Ascending aorta (tissue), 2 donors: ENCODE measurements around the gene MNX1. TPM values are rescaled to one million over a fixed set of nuclear protein-coding genes. Genes with fewer than 3 reads are reported as not detected.

ENCODE experiments used
- DNase-seq, 2 donors: peaks; one replicate each; pipeline ENCODE4 v3.0.0-alpha.2; 2019; ENCODE audit warnings: low spot score in 2 of 2
- H3K27ac ChIP-seq, 2 donors: fragments of 200-600 bp; sonication (generic); one replicate each; pipeline ENCODE4 v1.5.1; 2016 to 2017; ENCODE audit warnings: mild to moderate bottlenecking in 1 of 2
- H3K27me3 ChIP-seq: fragments of 200-600 bp; sonication (generic); one replicate; pipeline ENCODE4 v1.5.1; 2017
- H3K36me3 ChIP-seq, 2 donors: fragments of 200-600 bp; sonication (generic); one replicate each; pipeline ENCODE4 v1.5.1; 2016
- H3K4me1 ChIP-seq, 2 donors: fragments of 200-600 bp; sonication (generic); one replicate each; pipeline ENCODE4 v1.5.1; 2016 to 2017; ENCODE audit warnings: mild to moderate bottlenecking in 1 of 2
- H3K4me3 ChIP-seq, 2 donors: fragments of 200-600 bp; sonication (generic); one replicate each; pipeline ENCODE4 v1.5.1; 2016 to 2017; ENCODE audit warnings: mild to moderate bottlenecking in 1 of 2
- H3K9me3 ChIP-seq, 2 donors: fragments of 200-600 bp; sonication (generic); one replicate each; pipeline ENCODE4 v1.5.1; 2016
- intact Hi-C: fragments of 100-400 bp; cut with DNase I; formaldehyde crosslinking; loops from one replicate; pipeline ENCODE4 v1.15.1; 2023
- total RNA-seq: library from RNA; depleted of rRNA; stranded (reverse); fragments of >200 nt; gene quantifications from one replicate; pipeline ENCODE4 v1.1.0, GENCODE V29; 2016
- TF ChIP-seq, protein P1 (sequence below), 3 experiments: fragments of 200-600 bp in 2 of 3; fragments of 450-650 bp in 1 of 3; sonication (generic) in 2 of 3; IDR thresholded peaks; one replicate each; pipeline ENCODE4 v1.5.1; 2016 to 2019; ENCODE audit warnings: antibody characterized with exemption in 3 of 3, mild to moderate bottlenecking in 1 of 3, moderate library complexity in 1 of 3

MNX1 gene
- total RNA-seq, 1 donor from 2014 or later: not detected

DNA sequence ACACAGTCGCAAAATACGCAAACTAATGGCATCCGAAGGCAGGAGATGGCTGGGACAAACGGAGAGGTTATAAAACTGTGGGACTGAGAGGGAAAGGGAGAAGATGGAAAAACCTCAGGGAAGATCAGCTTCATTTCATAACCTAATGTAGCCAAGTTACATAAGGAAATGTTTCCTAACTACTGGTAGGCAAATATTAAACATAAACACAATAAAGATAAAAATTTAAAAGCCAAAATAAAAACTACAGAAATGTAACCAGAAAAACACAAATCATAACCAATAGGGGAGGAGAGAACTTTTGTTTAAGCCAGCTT, 13.1 kb upstream of the MNX1 start:
- DNase-seq: no peak
- Histone ChIP-seq H3K4me1 (peaks cover 0 to 5% of the 10 kb centered on the region in 2 donors), H3K27me3 (peaks cover 12% of the 10 kb centered on the region), H3K27ac (no peak overlapping the region), H3K36me3 (no peaks in the 10 kb centered on the region), H3K4me3 (no peak overlapping the region), H3K9me3 (no peaks in the 10 kb centered on the region)
- intact Hi-C loops: no loop called here
- TF ChIP-seq, protein P1, sequence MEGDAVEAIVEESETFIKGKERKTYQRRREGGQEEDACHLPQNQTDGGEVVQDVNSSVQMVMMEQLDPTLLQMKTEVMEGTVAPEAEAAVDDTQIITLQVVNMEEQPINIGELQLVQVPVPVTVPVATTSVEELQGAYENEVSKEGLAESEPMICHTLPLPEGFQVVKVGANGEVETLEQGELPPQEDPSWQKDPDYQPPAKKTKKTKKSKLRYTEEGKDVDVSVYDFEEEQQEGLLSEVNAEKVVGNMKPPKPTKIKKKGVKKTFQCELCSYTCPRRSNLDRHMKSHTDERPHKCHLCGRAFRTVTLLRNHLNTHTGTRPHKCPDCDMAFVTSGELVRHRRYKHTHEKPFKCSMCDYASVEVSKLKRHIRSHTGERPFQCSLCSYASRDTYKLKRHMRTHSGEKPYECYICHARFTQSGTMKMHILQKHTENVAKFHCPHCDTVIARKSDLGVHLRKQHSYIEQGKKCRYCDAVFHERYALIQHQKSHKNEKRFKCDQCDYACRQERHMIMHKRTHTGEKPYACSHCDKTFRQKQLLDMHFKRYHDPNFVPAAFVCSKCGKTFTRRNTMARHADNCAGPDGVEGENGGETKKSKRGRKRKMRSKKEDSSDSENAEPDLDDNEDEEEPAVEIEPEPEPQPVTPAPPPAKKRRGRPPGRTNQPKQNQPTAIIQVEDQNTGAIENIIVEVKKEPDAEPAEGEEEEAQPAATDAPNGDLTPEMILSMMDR (IDR thresholded peaks at IDR 0.05): no peak

DNA sequence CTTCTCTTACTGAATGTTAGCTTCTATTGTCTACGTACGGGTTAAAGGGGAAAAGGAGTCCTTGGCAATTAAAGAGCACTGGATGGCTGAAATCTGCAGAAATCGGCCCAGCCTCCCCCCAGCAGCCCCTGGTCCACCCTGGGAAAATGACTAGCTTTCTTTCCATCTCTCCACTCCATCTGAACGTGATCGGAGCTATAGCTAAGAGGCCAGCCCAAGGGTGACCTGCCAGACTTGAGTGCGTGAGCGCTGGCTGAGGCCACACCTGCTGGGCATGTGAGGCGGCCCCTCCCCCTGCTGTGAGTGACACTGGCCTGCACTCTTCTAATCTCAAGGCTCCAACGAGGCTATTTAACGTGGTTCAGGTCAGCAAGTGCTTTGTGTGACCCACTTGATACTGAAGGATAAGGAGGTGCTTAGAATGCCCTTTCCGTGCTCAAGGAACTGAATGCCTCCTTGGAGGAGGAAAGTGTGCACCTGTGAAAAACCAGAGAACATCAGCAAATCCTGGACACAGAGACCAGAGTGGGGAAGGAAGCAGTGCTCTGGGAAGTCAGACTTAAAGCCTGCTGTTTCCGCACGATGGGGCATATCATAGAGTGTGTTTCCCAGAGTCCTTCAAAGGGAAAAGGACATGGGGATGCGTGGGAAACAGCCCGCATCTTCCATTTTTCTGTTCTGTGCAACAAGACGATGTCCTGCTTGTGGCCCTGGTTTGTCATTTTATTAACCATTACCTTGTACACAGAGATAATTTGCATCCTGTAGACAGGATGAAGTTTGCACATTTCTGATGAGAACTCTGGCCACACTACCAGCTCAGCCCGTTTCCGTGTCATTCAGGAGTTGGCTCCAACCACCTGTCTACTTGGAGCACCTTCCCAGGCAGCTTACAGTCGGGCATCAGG, 12.5 kb upstream of the MNX1 start:
- no peak for DNase-seq

DNA sequence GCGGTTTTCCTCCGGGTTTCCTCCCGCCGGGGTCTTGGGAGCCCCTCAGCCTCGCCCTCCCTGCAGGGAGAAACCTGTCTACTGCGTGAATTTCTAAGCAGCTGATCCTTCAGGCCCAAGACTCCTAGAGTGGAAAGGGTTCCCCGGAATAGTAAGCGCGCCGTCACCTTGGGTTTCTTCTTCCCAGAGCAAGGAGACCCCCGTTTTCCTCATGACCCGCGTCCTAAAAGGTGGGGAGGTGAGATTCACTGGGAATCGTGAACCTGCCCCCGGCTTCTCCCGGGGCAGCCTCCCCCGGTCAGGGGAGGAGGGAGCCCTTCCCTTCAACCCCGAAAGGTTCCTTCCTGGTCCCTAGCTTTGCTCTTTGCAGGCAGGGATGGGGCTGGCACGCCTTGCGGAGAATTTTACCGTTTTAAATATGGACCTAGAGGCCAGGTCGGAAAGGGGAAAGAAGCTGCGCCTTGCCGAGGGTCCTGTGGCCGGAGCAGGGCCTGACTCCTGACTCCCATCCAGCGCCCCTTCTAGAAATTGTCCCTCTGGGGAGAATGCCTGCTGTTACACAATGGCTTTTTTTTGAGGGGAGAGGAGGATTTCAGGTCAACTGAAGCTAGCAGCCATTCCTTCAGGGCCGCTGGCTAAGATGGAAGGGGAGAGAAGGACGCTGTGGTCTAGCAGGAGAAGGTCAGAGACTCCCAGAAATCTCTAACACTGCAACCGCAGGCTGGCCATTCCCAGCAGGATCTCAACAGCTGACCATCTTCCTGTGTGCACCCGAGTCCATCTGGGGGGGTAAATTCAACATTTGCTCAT, 11.6 kb upstream of the MNX1 start:
- no peak overlapping the region for H3K27ac ChIP-seq
- peaks cover 0 to 5% of the 10 kb centered on the region in 2 donors for H3K4me1 ChIP-seq
- TF ChIP-seq, protein P1 (IDR thresholded peaks at IDR 0.05): no peak
- H3K27me3 ChIP-seq: peaks cover 24% of the 10 kb centered on the region
- H3K36me3 ChIP-seq: no peaks in the 10 kb centered on the region
- no peaks in the 10 kb centered on the region for H3K9me3 ChIP-seq
- H3K4me3 ChIP-seq: peak overlapping the region; percentile 25 to 33
- no peak for DNase-seq
- intact Hi-C loops: no loop called here

More for the DNA sequence above, 12.5 kb upstream of the MNX1 start:
- TF ChIP-seq, protein P1 (IDR thresholded peaks at IDR 0.05): no peak
- intact Hi-C loops: no loop called here
- Histone ChIP-seq H3K27ac (no peak overlapping the region), H3K4me3 (no peak overlapping the region), H3K27me3 (peaks cover 16% of the 10 kb centered on the region), H3K9me3 (no peaks in the 10 kb centered on the region), H3K36me3 (no peaks in the 10 kb centered on the region), H3K4me1 (peaks cover 0 to 5% of the 10 kb centered on the region in 2 donors)

DNA sequence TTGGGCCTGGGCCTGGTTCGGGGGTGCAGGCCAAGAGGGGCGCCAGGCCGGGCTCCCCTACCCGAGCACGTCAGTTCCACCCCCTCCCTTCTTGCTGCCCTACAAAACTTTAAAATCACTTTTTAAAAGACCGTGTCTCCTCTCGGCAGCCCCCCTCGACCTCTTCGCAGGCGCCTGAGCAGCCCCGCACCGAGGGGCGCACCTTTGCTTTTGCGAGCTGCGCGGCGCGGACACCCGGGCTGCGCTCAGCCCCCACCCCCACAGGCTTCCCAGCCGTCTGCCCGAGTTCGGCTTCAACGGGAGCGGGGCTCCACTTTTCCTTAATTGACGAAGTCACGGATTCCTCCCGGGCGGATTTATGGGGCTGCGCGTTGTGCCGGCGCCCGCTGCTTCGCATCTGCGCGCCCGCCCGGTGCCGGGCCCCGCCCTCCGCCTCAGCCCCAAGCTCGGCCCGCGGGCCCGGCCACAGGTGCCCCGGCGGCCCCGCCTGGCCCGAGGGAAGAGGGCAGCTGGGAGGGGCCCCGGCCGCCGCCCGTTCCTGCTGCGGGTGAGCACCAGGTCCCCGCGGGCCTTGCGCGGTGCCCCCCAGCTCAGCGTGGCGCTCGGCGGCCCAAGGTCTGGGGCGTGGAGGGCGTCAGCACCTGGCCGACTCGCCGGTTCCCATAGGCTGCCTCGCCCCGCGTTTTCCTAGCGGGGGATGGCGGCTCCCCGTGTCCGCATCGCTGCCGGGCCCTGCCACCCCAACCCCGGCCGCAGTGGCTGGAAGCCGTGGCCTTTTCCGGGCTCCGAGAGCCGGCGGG, 10.8 kb upstream of the MNX1 start:
- peaks cover 0 to 5% of the 10 kb centered on the region in 2 donors for H3K4me1 ChIP-seq
- H3K36me3 ChIP-seq: no peaks in the 10 kb centered on the region
- TF ChIP-seq, protein P1 (IDR thresholded peaks at IDR 0.05): no peak
- intact Hi-C loops: no loop called here
- H3K27ac ChIP-seq: no peak overlapping the region
- no peak for DNase-seq
- H3K27me3 ChIP-seq: peaks cover 24% of the 10 kb centered on the region
- peak overlapping the region; percentile 25 to 33 for H3K4me3 ChIP-seq
- H3K9me3 ChIP-seq: no peaks in the 10 kb centered on the region

DNA sequence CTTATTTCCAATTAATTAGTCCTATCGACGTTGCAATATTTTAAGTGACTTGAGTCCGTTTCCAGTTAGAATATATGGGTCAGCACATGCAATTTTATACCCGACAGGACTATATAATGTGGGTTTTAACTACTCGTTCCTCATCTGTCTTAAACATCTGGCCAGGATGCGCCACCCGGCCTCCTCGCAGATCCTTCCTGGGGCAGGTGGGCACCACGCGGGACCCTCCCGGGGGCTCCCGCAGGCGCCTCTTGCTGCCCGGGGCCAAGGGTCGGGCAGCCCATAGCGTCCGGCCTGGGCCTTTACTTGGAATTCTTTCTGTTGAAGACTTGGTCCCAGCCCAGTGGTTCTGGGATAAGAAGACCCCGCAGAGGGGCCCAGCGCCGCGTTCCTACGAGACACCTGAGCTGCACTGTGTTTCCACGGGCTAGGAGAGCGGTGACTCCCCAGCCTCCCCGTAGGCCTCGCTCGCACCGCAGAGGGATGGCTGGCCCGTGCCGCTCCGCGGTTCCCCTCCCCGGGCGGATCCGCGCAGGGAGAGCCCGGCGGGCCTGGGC, 10.1 kb upstream of the MNX1 start:
- no peak for DNase-seq
- Histone ChIP-seq H3K27ac (no peak overlapping the region), H3K4me3 (peak overlapping the region in 1 of 2 donors; percentile 33), H3K27me3 (peaks cover 24% of the 10 kb centered on the region), H3K9me3 (no peaks in the 10 kb centered on the region), H3K36me3 (no peaks in the 10 kb centered on the region), H3K4me1 (peaks cover 0 to 5% of the 10 kb centered on the region in 2 donors)
- TF ChIP-seq, protein P1 (IDR thresholded peaks at IDR 0.05): no peak
- intact Hi-C loops: no loop called here
